Astrocyte (in vitro differentiated cells and primary cell): ENCODE measurements around the gene ZER1. TPM values are rescaled to one million over a fixed set of nuclear protein-coding genes. Genes with fewer than 3 reads are reported as not detected.
A peak's percentile ranks its signal among the peaks of the same experiment; 100 is the strongest.

ENCODE experiments used
- DNase-seq: peaks from one replicate; pipeline ENCODE4 v3.0.0-alpha.2; 2010; ENCODE audit warnings: low read depth
- FAIRE-seq: peaks from 2 replicates; lab custom pipeline; 2011; peaks lifted over from hg19 to GRCh38; lab: Jason Lieb, UNC
- H2AFZ ChIP-seq: 2 replicates; pipeline ENCODE4 v1.6.0; 2012; ENCODE audit warnings: low read depth, low read length, inconsistent platforms
- H3K27ac ChIP-seq: 2 replicates; pipeline ENCODE4 v1.5.1; 2011; ENCODE audit warnings: low read depth, low read length, inconsistent platforms
- H3K27me3 ChIP-seq: 2 replicates; pipeline ENCODE4 v1.6.0; 2011; ENCODE audit warnings: low read length, inconsistent platforms; ENCODE audit not compliant: insufficient read depth
- H3K36me3 ChIP-seq: 2 replicates; pipeline ENCODE4 v1.5.1; 2011; ENCODE audit warnings: low read length, inconsistent platforms; ENCODE audit not compliant: insufficient read depth
- H3K4me1 ChIP-seq: 2 replicates; pipeline ENCODE4 v1.5.1; 2011; ENCODE audit warnings: low read length, inconsistent platforms; ENCODE audit not compliant: insufficient read depth
- H3K4me2 ChIP-seq: 2 replicates; pipeline ENCODE4 v1.6.0; 2012; ENCODE audit warnings: low read length, inconsistent platforms
- H3K4me3 ChIP-seq: 2 replicates; pipeline ENCODE4 v1.5.1; 2011; ENCODE audit warnings: low read depth, mild to moderate bottlenecking, low read length, inconsistent platforms; ENCODE audit not compliant: insufficient read depth
- H3K79me2 ChIP-seq: 2 replicates; pipeline ENCODE4 v1.6.0; 2012; ENCODE audit warnings: mild to moderate bottlenecking, low read length, inconsistent platforms; ENCODE audit not compliant: insufficient read depth
- H3K9ac ChIP-seq: 2 replicates; pipeline ENCODE4 v1.6.0; 2012; ENCODE audit warnings: mild to moderate bottlenecking, low read length, inconsistent platforms
- H3K9me3 ChIP-seq: 2 replicates; pipeline ENCODE4 v1.5.1; 2012; ENCODE audit warnings: low read depth, mild to moderate bottlenecking, low read length, inconsistent platforms; ENCODE audit not compliant: insufficient read depth
- H4K20me1 ChIP-seq: 2 replicates; pipeline ENCODE4 v1.6.0; 2012; ENCODE audit warnings: low read length, inconsistent platforms; ENCODE audit not compliant: insufficient read depth
- H3K27ac Mint-ChIP-seq: one replicate; pipeline ENCODE4 v1.8.0; 2021; ENCODE audit warnings: mild to moderate bottlenecking, mixed read lengths; ENCODE audit not compliant: unreplicated experiment
- H3K27me3 Mint-ChIP-seq: one replicate; pipeline ENCODE4 v1.8.0; 2021; ENCODE audit warnings: low read depth, mixed read lengths; ENCODE audit not compliant: unreplicated experiment
- H3K36me3 Mint-ChIP-seq: one replicate; pipeline ENCODE4 v1.8.0; 2021; ENCODE audit warnings: low read depth, mixed read lengths; ENCODE audit not compliant: unreplicated experiment
- H3K4me1 Mint-ChIP-seq: one replicate; pipeline ENCODE4 v1.8.0; 2021; ENCODE audit warnings: low read depth, mixed read lengths; ENCODE audit not compliant: unreplicated experiment
- H3K4me3 Mint-ChIP-seq: one replicate; pipeline ENCODE4 v1.8.0; 2021; ENCODE audit warnings: mild to moderate bottlenecking, moderate library complexity, mixed read lengths; ENCODE audit not compliant: unreplicated experiment
- H3K9me3 Mint-ChIP-seq: one replicate; pipeline ENCODE4 v1.8.0; 2021; ENCODE audit warnings: mild to moderate bottlenecking, mixed read lengths; ENCODE audit not compliant: unreplicated experiment
- CTCF ChIP-seq: IDR thresholded peaks from 2 replicates; pipeline ENCODE4 v1.5.1; 2011; ENCODE audit warnings: low read depth, mild to moderate bottlenecking, inconsistent platforms, low read length, moderate library complexity; ENCODE audit not compliant: insufficient read depth
- EZH2 ChIP-seq: IDR thresholded peaks from 2 replicates; pipeline ENCODE4 v1.6.1; 2012; ENCODE audit warnings: mild to moderate bottlenecking, low read length, inconsistent platforms; ENCODE audit not compliant: insufficient read depth
- total RNA-seq: library from RNA; stranded (reverse); gene quantifications from 2 replicates; pipeline ENCODE4 v1.2.1, GENCODE V29; 2021

Gene ZER1
- total RNA-seq, 1 donor from 2014 or later, result 31.0 TPM

GRCh38 chr9:128688501-128689292 is 83.0 kb downstream of the ZER1 start, which contains the start of gene SET:
Gene SET, plus strand, starts transcription at chr9:128689222. Its CDS starts 361 bp downstream, at chr9:128689583.
- Histone ChIP-seq H3K79me2 (peaks cover 42% of the 10 kb centered on the region), H2AFZ (peak within 1 kb of the TSS; percentile 66), H3K4me3 (peak within 1 kb of the TSS; percentile 96), H3K4me2 (peak within 1 kb of the TSS; percentile 97), H4K20me1 (peaks cover 36% of the 10 kb centered on the region), H3K4me1 (peaks cover 26% of the 10 kb centered on the region), H3K9me3 (no peaks in the 10 kb centered on the region), H3K9ac (peak within 1 kb of the TSS; percentile 93), H3K36me3 (peaks cover 24% of the 10 kb centered on the region), H3K27me3 (no peaks in the 10 kb centered on the region), H3K27ac (peak within 1 kb of the TSS; percentile 75)
- H3K27me3 Mint-ChIP-seq, result no peaks in the 10 kb centered on the region
- peaks cover 36% of the 10 kb centered on the region for H3K4me1 Mint-ChIP-seq
- no peak for TF ChIP-seq EZH2
- TF ChIP-seq CTCF, result no peak
- H3K27ac Mint-ChIP-seq, result peak within 1 kb of the TSS; percentile 96
- peak within 1 kb of the TSS; percentile 81 for H3K4me3 Mint-ChIP-seq
- DNase-seq (peak; percentile 75), FAIRE-seq (no peak)
- H3K9me3 Mint-ChIP-seq, result no peaks in the 10 kb centered on the region
- peaks cover 14% of the 10 kb centered on the region for H3K36me3 Mint-ChIP-seq

- Histone ChIP-seq H4K20me1 (peaks cover 24% of the 10 kb centered on the region), H3K36me3 (peaks cover 12% of the 10 kb centered on the region), H3K79me2 (peaks cover 33% of the 10 kb centered on the region), H3K9me3 (no peaks in the 10 kb centered on the region), H3K4me2 (no peak overlapping the region), H2AFZ (no peak overlapping the region), H3K27me3 (no peaks in the 10 kb centered on the region), H3K4me1 (peaks cover 26% of the 10 kb centered on the region), H3K9ac (no peak overlapping the region), H3K27ac (no peak overlapping the region), H3K4me3 (no peak overlapping the region)
- H3K27ac Mint-ChIP-seq, result no peak overlapping the region
- FAIRE-seq, result no peak
- peaks cover 39% of the 10 kb centered on the region for H3K4me1 Mint-ChIP-seq
- no peaks in the 10 kb centered on the region for H3K27me3 Mint-ChIP-seq
- H3K9me3 Mint-ChIP-seq, result no peaks in the 10 kb centered on the region
- peak overlapping the region; percentile 81 for H3K4me3 Mint-ChIP-seq
- DNase-seq, result no peak
- TF ChIP-seq CTCF (no peak), EZH2 (no peak)
- H3K36me3 Mint-ChIP-seq, result peaks cover 10% of the 10 kb centered on the region
These were observed 84.3 kb downstream of the ZER1 start for GRCh38 chr9:128687453-128687852.
